K562 (cell line): ENCODE measurements around the gene MRGPRF. TPM values are rescaled to one million over a fixed set of nuclear protein-coding genes. Genes with fewer than 3 reads are reported as not detected.
A peak's percentile ranks its signal among the peaks of the same experiment; 100 is the strongest.

Source experiments
- ARID1B ChIP-seq: fragments of 450-650 bp; IDR thresholded peaks from 2 replicates; pipeline ENCODE4 v1.6.1; 2016; ENCODE audit warnings: antibody characterized with exemption, mild to moderate bottlenecking, inconsistent platforms
- BHLHE40 ChIP-seq: IDR thresholded peaks from 2 replicates; pipeline ENCODE4 v1.6.1; 2011; ENCODE audit warnings: low read length, improper control_type of control experiment
- C11orf30 ChIP-seq: fragments of 450-650 bp; IDR thresholded peaks from 2 replicates; pipeline ENCODE4 v1.6.1; 2016; ENCODE audit warnings: low read depth, mild to moderate bottlenecking
- HNRNPLL ChIP-seq: fragments of 200-400 bp; formaldehyde crosslinking; IDR thresholded peaks from 2 replicates; pipeline ENCODE4 v1.6.1; 2017; ENCODE audit warnings: low read length, low read depth, mild to moderate bottlenecking; ENCODE audit not compliant: poor library complexity, severe bottlenecking
- MCM3 ChIP-seq: fragments of 450-650 bp; IDR thresholded peaks from 2 replicates; pipeline ENCODE4 v1.6.1; 2016
- MYBL2 ChIP-seq, 2 experiments: fragments of 450-650 bp in 1 of 2; sonication (generic) in 1 of 2; formaldehyde crosslinking in 1 of 2; IDR thresholded peaks; 2 replicates each; pipeline versions ENCODE4 v1.6.1 to v1.8.1; 2017 to 2022; ENCODE audit warnings: borderline replicate concordance in 1 of 2, inconsistent platforms in 1 of 2, low read depth in 1 of 2, mild to moderate bottlenecking in 1 of 2, missing genetic modification reagents in 1 of 2, moderate library complexity in 1 of 2
- NCOA1 ChIP-seq: fragments of 450-650 bp; IDR thresholded peaks from 2 replicates; pipeline ENCODE4 v1.6.1; 2016; ENCODE audit warnings: low read depth
- POLR2AphosphoS2 ChIP-seq: IDR thresholded peaks from 2 replicates; pipeline ENCODE4 v1.6.1; 2012; ENCODE audit warnings: low read length, improper control_type of control experiment
- POLR3G ChIP-seq: IDR thresholded peaks from 2 replicates; pipeline ENCODE4 v1.6.1; 2011; ENCODE audit not compliant: insufficient read length, insufficient replicate concordance; ENCODE audit errors: extremely low read depth
- RB1 ChIP-seq: fragments of 450-650 bp; IDR thresholded peaks from 2 replicates; pipeline ENCODE4 v1.6.1; 2017; ENCODE audit warnings: low read depth, mild to moderate bottlenecking
- SLC30A9 ChIP-seq: fragments of 250-450 bp; sonication (Bioruptor Pico); IDR thresholded peaks from 2 replicates; pipeline ENCODE4 v1.8.0; 2022; ENCODE audit warnings: mild to moderate bottlenecking, moderate library complexity
- SP2 ChIP-seq: IDR thresholded peaks from 2 replicates; pipeline ENCODE4 v1.6.1; 2011; ENCODE audit warnings: mild to moderate bottlenecking, low read depth, low read length, moderate library complexity; ENCODE audit not compliant: poor library complexity, severe bottlenecking; ENCODE audit errors: extremely low read depth
- STAT5B ChIP-seq: fragments of 250-450 bp; sonication (Bioruptor Pico); IDR thresholded peaks from 2 replicates; pipeline ENCODE4 v1.8.0; 2021; ENCODE audit warnings: mild to moderate bottlenecking, inconsistent platforms
- SUPT5H ChIP-seq: fragments of 450-650 bp; IDR thresholded peaks from 2 replicates; pipeline ENCODE4 v1.6.1; 2016
- TEAD1 ChIP-seq, 2 experiments: fragments of 450-650 bp in 1 of 2; sonication (generic) in 1 of 2; formaldehyde crosslinking; IDR thresholded peaks; 2 replicates each; pipeline versions ENCODE4 v1.4.0 to v1.8.0; 2020 to 2022; ENCODE audit warnings: mild to moderate bottlenecking in 2 of 2, missing genetic modification reagents in 1 of 2
- TRIM28 ChIP-seq: fragments of 450-650 bp; IDR thresholded peaks from 2 replicates; pipeline ENCODE4 v1.6.1; 2017
- ZNF133 ChIP-seq: fragments of 250-450 bp; sonication (Bioruptor Pico); IDR thresholded peaks from 2 replicates; pipeline ENCODE4 v1.4.0; 2020; ENCODE audit warnings: mild to moderate bottlenecking
- ZNF408 ChIP-seq: fragments of 250-450 bp; sonication (Bioruptor Pico); IDR thresholded peaks from 2 replicates; pipeline ENCODE4 v1.4.0; 2020; ENCODE audit warnings: low read depth, mild to moderate bottlenecking, moderate library complexity
- polyA plus RNA-seq, 8 experiments: library from polyadenylated mRNA; depleted of rRNA in 4 of 8; stranded (reverse) in 5 of 8; unstranded in 3 of 8; fragments of >200 nt; fragmentation: Nextera tagmentation in 2 of 8; fragmentation: Illumina TruSeq in 1 of 8; extraction: Ambion mirVana in 2 of 8; extraction: Trizol in 1 of 8; gene quantifications; 2 replicates each; pipeline versions ENCODE4 v1.2.1 to v1.2.3, GENCODE V29; 2011 to 2014; ENCODE audit warnings: inconsistent platforms in 1 of 8, missing spikeins in 1 of 8
- total RNA-seq, 7 experiments: library from RNA; depleted of rRNA in 6 of 7; stranded (reverse); fragments of >200 nt in 6 of 7; fragmentation: Illumina TruSeq in 2 of 7; extraction: Trizol in 2 of 7; gene quantifications; 2 replicates each; pipeline versions ENCODE4 v1.2.1 to v1.2.3, GENCODE V29; 2011 to 2021; ENCODE audit warnings: low replicate concordance in 1 of 7
- TF ChIP-seq, protein P1 (sequence below): sonication (generic); formaldehyde crosslinking; IDR thresholded peaks from 2 replicates; pipeline ENCODE4 v1.8.1; 2022; ENCODE audit warnings: missing genetic modification reagents
- TF ChIP-seq, protein P2 (sequence below): sonication (generic); formaldehyde crosslinking; IDR thresholded peaks from 2 replicates; pipeline ENCODE4 v1.8.0; 2022; ENCODE audit warnings: missing genetic modification reagents, mild to moderate bottlenecking, borderline replicate concordance
- TF ChIP-seq, protein P3 (sequence below): fragments of 450-650 bp; formaldehyde crosslinking; IDR thresholded peaks from 2 replicates; pipeline ENCODE4 v1.4.0; 2022; ENCODE audit warnings: mild to moderate bottlenecking, moderate library complexity
- TF ChIP-seq, protein P4 (sequence below): fragments of 250-450 bp; sonication (Bioruptor Pico); IDR thresholded peaks from 2 replicates; pipeline ENCODE4 v1.5.1; 2021; ENCODE audit warnings: mild to moderate bottlenecking
- TF ChIP-seq, protein P5 (sequence below), 2 experiments: fragments of 450-650 bp in 1 of 2; sonication (generic) in 1 of 2; formaldehyde crosslinking; conservative IDR thresholded peaks; 2 replicates each; pipeline versions ENCODE4 v1.4.0 to v1.8.1; 2020 to 2022; ENCODE audit warnings: mild to moderate bottlenecking in 1 of 2, missing genetic modification reagents in 1 of 2

Gene MRGPRF
- total and polyA plus RNA-seq, 9 of the 15 experiments (the other 6 are each of a cell fraction or from before 2014, with no cell fraction given) = not detected

DNA sequence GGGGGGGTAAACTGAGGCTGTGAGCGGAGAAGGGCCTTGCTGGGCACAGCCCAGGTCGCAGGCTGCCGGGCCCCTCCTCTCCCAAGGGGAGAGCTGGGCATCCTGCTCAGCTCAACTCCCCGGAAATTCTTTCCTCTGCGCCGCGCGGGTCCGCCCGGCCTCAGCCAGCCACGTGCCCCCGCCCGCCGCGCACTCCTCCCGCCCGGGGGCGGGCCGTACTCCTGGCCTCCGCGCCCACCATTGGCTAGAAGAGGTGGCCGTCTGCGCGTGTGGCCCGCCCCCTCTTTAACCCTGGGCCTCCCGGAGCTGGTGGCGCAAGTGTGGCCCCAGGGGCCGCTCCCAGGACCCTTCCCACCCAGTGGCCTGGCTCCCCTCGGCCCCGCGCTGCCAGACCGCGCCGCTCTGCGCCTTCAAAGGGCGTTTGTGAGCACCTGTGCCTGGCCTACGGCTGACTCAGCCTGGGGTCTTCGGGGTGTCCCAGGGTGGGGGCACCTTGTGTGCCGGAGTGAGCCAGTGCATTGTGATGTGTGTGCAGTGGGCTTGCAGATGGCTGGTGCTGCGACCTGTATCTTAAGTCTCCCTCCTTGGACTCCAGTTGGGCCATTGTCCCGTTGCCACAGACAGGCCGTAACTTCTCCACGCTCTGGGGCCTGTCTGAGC, 2.0 kb downstream of the MRGPRF start (continued):
- TF ChIP-seq, protein P1, sequence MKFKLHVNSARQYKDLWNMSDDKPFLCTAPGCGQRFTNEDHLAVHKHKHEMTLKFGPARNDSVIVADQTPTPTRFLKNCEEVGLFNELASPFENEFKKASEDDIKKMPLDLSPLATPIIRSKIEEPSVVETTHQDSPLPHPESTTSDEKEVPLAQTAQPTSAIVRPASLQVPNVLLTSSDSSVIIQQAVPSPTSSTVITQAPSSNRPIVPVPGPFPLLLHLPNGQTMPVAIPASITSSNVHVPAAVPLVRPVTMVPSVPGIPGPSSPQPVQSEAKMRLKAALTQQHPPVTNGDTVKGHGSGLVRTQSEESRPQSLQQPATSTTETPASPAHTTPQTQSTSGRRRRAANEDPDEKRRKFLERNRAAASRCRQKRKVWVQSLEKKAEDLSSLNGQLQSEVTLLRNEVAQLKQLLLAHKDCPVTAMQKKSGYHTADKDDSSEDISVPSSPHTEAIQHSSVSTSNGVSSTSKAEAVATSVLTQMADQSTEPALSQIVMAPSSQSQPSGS = no peak
- TF ChIP-seq SUPT5H (no peak), MCM3 (no peak), SLC30A9 (CRISPR knock-in tag) (no peak), TEAD1 (CRISPR knock-in tag; IDR thresholded peaks at IDR 0.05) (no peak), NCOA1 (no peak), ARID1B (no peak), MYBL2 (IDR thresholded peaks at IDR 0.05; ENCODE audit: low read depth) (no peak), MYBL2 (CRISPR knock-in tag; IDR thresholded peaks at IDR 0.05; ENCODE audit: borderline replicate concordance) (no peak), STAT5B (CRISPR knock-in tag) (no peak), C11orf30 (no peak), ZNF408 (CRISPR knock-in tag) (no peak), ZNF133 (no peak), TRIM28 (no peak), RB1 (no peak), SP2 (peak; percentile 61), POLR3G (no peak), POLR2AphosphoS2 (no peak), HNRNPLL (no peak), BHLHE40 (peak; percentile 63; the same call in 1 of the 2 replicates)
- TF ChIP-seq, protein P2, sequence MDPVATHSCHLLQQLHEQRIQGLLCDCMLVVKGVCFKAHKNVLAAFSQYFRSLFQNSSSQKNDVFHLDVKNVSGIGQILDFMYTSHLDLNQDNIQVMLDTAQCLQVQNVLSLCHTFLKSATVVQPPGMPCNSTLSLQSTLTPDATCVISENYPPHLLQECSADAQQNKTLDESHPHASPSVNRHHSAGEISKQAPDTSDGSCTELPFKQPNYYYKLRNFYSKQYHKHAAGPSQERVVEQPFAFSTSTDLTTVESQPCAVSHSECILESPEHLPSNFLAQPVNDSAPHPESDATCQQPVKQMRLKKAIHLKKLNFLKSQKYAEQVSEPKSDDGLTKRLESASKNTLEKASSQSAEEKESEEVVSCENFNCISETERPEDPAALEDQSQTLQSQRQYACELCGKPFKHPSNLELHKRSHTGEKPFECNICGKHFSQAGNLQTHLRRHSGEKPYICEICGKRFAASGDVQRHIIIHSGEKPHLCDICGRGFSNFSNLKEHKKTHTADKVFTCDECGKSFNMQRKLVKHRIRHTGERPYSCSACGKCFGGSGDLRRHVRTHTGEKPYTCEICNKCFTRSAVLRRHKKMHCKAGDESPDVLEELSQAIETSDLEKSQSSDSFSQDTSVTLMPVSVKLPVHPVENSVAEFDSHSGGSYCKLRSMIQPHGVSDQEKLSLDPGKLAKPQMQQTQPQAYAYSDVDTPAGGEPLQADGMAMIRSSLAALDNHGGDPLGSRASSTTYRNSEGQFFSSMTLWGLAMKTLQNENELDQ = no peak
- TF ChIP-seq, protein P3, sequence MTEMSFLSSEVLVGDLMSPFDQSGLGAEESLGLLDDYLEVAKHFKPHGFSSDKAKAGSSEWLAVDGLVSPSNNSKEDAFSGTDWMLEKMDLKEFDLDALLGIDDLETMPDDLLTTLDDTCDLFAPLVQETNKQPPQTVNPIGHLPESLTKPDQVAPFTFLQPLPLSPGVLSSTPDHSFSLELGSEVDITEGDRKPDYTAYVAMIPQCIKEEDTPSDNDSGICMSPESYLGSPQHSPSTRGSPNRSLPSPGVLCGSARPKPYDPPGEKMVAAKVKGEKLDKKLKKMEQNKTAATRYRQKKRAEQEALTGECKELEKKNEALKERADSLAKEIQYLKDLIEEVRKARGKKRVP (CRISPR knock-in tag) = no peak
- TF ChIP-seq, protein P4, sequence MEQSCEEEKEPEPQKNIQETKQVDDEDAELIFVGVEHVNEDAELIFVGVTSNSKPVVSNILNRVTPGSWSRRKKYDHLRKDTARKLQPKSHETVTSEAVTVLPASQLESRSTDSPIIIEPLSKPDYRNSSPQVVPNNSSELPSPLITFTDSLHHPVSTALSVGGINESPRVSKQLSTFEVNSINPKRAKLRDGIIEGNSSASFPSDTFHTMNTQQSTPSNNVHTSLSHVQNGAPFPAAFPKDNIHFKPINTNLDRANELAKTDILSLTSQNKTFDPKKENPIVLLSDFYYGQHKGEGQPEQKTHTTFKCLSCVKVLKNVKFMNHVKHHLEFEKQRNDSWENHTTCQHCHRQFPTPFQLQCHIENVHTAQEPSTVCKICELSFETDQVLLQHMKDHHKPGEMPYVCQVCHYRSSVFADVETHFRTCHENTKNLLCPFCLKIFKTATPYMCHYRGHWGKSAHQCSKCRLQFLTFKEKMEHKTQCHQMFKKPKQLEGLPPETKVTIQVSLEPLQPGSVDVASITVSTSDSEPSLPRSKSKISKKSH (CRISPR knock-in tag) = no peak
- TF ChIP-seq, protein P5, sequence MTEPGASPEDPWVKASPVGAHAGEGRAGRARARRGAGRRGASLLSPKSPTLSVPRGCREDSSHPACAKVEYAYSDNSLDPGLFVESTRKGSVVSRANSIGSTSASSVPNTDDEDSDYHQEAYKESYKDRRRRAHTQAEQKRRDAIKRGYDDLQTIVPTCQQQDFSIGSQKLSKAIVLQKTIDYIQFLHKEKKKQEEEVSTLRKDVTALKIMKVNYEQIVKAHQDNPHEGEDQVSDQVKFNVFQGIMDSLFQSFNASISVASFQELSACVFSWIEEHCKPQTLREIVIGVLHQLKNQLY (CRISPR knock-in tag; conservative IDR thresholded peaks at IDR 0.05) = no peak
